Mesenchymal stem cell (in vitro differentiated cells and primary cell): ENCODE measurements around the gene LAPTM5.

ENCODE experiments used
- DNase-seq: peaks from one replicate; pipeline ENCODE4 v3.0.0-alpha.2; 2013
- H2AFZ ChIP-seq: one replicate; pipeline ENCODE4 v1.6.1; 2013; ENCODE audit warnings: low read depth, mild to moderate bottlenecking, control low read depth, inconsistent platforms, low read length, moderate library complexity
- H2AK5ac ChIP-seq: 2 replicates; pipeline ENCODE4 v1.6.1; 2013; ENCODE audit warnings: low read length, moderate library complexity, mild to moderate bottlenecking, inconsistent platforms; ENCODE audit not compliant: severe bottlenecking
- H2BK120ac ChIP-seq: one replicate; pipeline ENCODE4 v1.6.1; 2013; ENCODE audit warnings: low read depth, mild to moderate bottlenecking, inconsistent platforms, low read length, moderate library complexity
- H2BK12ac ChIP-seq, 2 experiments: one replicate each; pipeline ENCODE4 v1.6.1; 2013; ENCODE audit warnings: inconsistent platforms in 2 of 2, low read length in 2 of 2, mild to moderate bottlenecking in 2 of 2, moderate library complexity in 2 of 2, control low read depth in 1 of 2
- H2BK15ac ChIP-seq: one replicate; pipeline ENCODE4 v1.6.1; 2013; ENCODE audit warnings: mild to moderate bottlenecking, low read depth, inconsistent platforms; ENCODE audit not compliant: poor library complexity, severe bottlenecking
- H2BK5ac ChIP-seq: 2 replicates; pipeline ENCODE4 v1.6.1; 2013; ENCODE audit warnings: low read depth, mild to moderate bottlenecking, low read length, control low read depth, inconsistent platforms; ENCODE audit not compliant: poor library complexity, severe bottlenecking
- H3K14ac ChIP-seq, 2 experiments: one replicate each; pipeline ENCODE4 v1.6.1; 2013; ENCODE audit warnings: inconsistent platforms in 2 of 2, low read length in 2 of 2, control low read depth in 1 of 2, mild to moderate bottlenecking in 1 of 2, moderate library complexity in 1 of 2
- H3K18ac ChIP-seq, 2 experiments: one replicate each; pipeline ENCODE4 v1.6.1; 2013; ENCODE audit warnings: inconsistent platforms in 2 of 2, low read length in 2 of 2, control low read depth in 1 of 2, low read depth in 1 of 2, mild to moderate bottlenecking in 1 of 2
- H3K23ac ChIP-seq, 2 experiments: one replicate each; pipeline ENCODE4 v1.6.1; 2013; ENCODE audit warnings: inconsistent platforms in 2 of 2, low read length in 2 of 2, mild to moderate bottlenecking in 2 of 2, moderate library complexity in 2 of 2, control low read depth in 1 of 2
- H3K27ac ChIP-seq: 2 replicates; pipeline ENCODE4 v1.5.1; 2013; ENCODE audit warnings: mild to moderate bottlenecking, moderate library complexity, low read length, control low read depth, inconsistent platforms; ENCODE audit not compliant: poor library complexity, severe bottlenecking
- H3K27me3 ChIP-seq, 2 experiments: 2 replicates each; pipeline versions ENCODE4 v1.6.1 to v1.7.0; 2013; ENCODE audit warnings: low read length in 2 of 2, mild to moderate bottlenecking in 2 of 2, moderate library complexity in 2 of 2, control low read depth in 1 of 2, inconsistent platforms in 1 of 2; ENCODE audit not compliant: control insufficient read depth in 1 of 2, insufficient read depth in 1 of 2
- H3K36me3 ChIP-seq, 2 experiments: 2 replicates each; pipeline versions ENCODE4 v1.6.1 to v1.7.0; 2013; ENCODE audit warnings: low read length in 2 of 2, control low read depth in 1 of 2, inconsistent platforms in 1 of 2, low read depth in 1 of 2, mild to moderate bottlenecking in 1 of 2; ENCODE audit not compliant: insufficient read depth in 2 of 2, control insufficient read depth in 1 of 2
- H3K4ac ChIP-seq, 2 experiments: one replicate each; pipeline ENCODE4 v1.6.1; 2013; ENCODE audit warnings: inconsistent platforms in 2 of 2, low read length in 2 of 2, mild to moderate bottlenecking in 2 of 2, moderate library complexity in 2 of 2, control low read depth in 1 of 2, low read depth in 1 of 2
- H3K4me1 ChIP-seq: 2 replicates; pipeline ENCODE4 v1.6.1; 2013; ENCODE audit warnings: low read depth, low read length, control low read depth; ENCODE audit not compliant: control insufficient read depth, insufficient read depth
- H3K4me2 ChIP-seq: 2 replicates; pipeline ENCODE4 v1.6.1; 2013; ENCODE audit warnings: low read length, mild to moderate bottlenecking, inconsistent platforms; ENCODE audit not compliant: poor library complexity, severe bottlenecking
- H3K4me3 ChIP-seq, 2 experiments: 2 replicates each; pipeline versions ENCODE4 v1.5.1 to v1.7.0; 2013; ENCODE audit warnings: low read length in 2 of 2, mild to moderate bottlenecking in 2 of 2, control low read depth in 1 of 2, low read depth in 1 of 2; ENCODE audit not compliant: insufficient read depth in 1 of 2
- H3K79me1 ChIP-seq: replicated peaks from 2 replicates; pipeline ENCODE4 v1.6.1; 2013; ENCODE audit warnings: mild to moderate bottlenecking, control low read depth, low read length, inconsistent platforms; ENCODE audit not compliant: poor library complexity, severe bottlenecking
- H3K9ac ChIP-seq: 2 replicates; pipeline ENCODE4 v1.7.0; 2013; ENCODE audit warnings: mild to moderate bottlenecking, low read length, moderate library complexity
- H3K9me3 ChIP-seq: 2 replicates; pipeline ENCODE4 v1.7.0; 2013; ENCODE audit warnings: mild to moderate bottlenecking, low read length; ENCODE audit not compliant: control insufficient read depth
- H4K8ac ChIP-seq: one replicate; pipeline ENCODE4 v1.6.1; 2013; ENCODE audit warnings: inconsistent platforms, mild to moderate bottlenecking, low read length, moderate library complexity
- H4K91ac ChIP-seq: one replicate; pipeline ENCODE4 v1.6.1; 2013; ENCODE audit warnings: mild to moderate bottlenecking, low read length, inconsistent platforms
- WGBS: methylation state at CpG from one replicate; pipeline ENCODE4 v1.1.7; 2013; ENCODE audit warnings: mixed read lengths; 5-methylcytosine and 5-hydroxymethylcytosine counted together

The LAPTM5 gene

GRCh38 chr1:30787266-30787665 is 29.7 kb upstream of the LAPTM5 start:
- H2BK12ac ChIP-seq = no peak overlapping the region
- no peak overlapping the region for H2AFZ ChIP-seq
- no peak overlapping the region for H2BK5ac ChIP-seq
- no peak overlapping the region for H3K4me3 ChIP-seq
- no peak overlapping the region for H3K9ac ChIP-seq
- no peak for DNase-seq
- H3K27me3 ChIP-seq = peaks cover 17 to 67% of the 10 kb centered on the region in 2 experiments
- no peak overlapping the region for H4K8ac ChIP-seq
- WGBS = 85% methylated on average over 5 of the region's 5 CpGs
- peak overlapping the region in 1 of 2 experiments; percentile 28 for H3K23ac ChIP-seq
- H3K4me1 ChIP-seq = peaks cover 4% of the 10 kb centered on the region
- no peak overlapping the region for H2AK5ac ChIP-seq
- peaks cover 5% of the 10 kb centered on the region for H3K9me3 ChIP-seq
- no peak overlapping the region for H3K18ac ChIP-seq
- H3K4me2 ChIP-seq = no peak overlapping the region
- no peaks in the 10 kb centered on the region for H3K79me1 ChIP-seq
- H3K36me3 ChIP-seq = no peaks in the 10 kb centered on the region
- H3K27ac ChIP-seq = no peak overlapping the region
- H3K4ac ChIP-seq = no peak overlapping the region
- peak overlapping the region in 1 of 2 experiments; percentile 18 for H3K14ac ChIP-seq
- no peak overlapping the region for H2BK15ac ChIP-seq
- no peak overlapping the region for H4K91ac ChIP-seq
- H2BK120ac ChIP-seq = no peak overlapping the region

GRCh38 chr1:30786264-30786991 is 28.9 kb upstream of the LAPTM5 start:
- Histone ChIP-seq H3K4me1 (peaks cover 4% of the 10 kb centered on the region), H3K23ac (no peak overlapping the region)

DNA sequence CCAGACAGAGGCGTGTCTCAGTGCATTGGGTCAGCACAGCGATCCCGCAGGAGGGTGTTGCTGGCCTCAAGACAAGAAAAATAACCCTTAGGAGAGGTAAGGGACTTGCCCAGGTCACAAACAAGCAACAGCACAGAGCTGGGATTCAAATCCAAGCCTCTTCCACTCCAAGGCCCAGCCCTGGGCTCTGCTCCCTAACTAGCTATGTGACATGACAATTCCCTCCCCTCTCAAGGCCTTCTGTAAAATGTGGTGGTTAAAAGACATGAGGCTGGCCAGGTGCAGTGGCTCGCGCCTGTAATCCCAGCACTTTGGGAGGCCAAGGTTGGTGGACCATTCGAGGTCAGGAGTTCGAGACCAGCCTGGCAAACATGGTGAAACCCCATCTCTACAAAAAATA is 28.1 kb upstream of the LAPTM5 start:
- no peak overlapping the region for H2BK12ac ChIP-seq
- H2BK15ac ChIP-seq = no peak overlapping the region
- H3K23ac ChIP-seq = no peak overlapping the region
- no peaks in the 10 kb centered on the region for H3K79me1 ChIP-seq
- peaks cover 6 to 62% of the 10 kb centered on the region in 2 experiments for H3K27me3 ChIP-seq
- H3K14ac ChIP-seq = no peak overlapping the region
- no peak overlapping the region for H2AFZ ChIP-seq
- H3K4ac ChIP-seq = no peak overlapping the region
- H4K8ac ChIP-seq = no peak overlapping the region
- H3K4me3 ChIP-seq = no peak overlapping the region
- no peak for DNase-seq
- no peak overlapping the region for H3K18ac ChIP-seq
- no peak overlapping the region for H2BK120ac ChIP-seq
- H2BK5ac ChIP-seq = no peak overlapping the region
- no peaks in the 10 kb centered on the region for H3K36me3 ChIP-seq
- H3K4me1 ChIP-seq = peaks cover 4% of the 10 kb centered on the region
- WGBS = 89% methylated on average over 3 of the region's 7 CpGs
- no peak overlapping the region for H4K91ac ChIP-seq
- H3K9ac ChIP-seq = no peak overlapping the region
- no peak overlapping the region for H2AK5ac ChIP-seq
- no peaks in the 10 kb centered on the region for H3K9me3 ChIP-seq
- H3K4me2 ChIP-seq = no peak overlapping the region
- no peak overlapping the region for H3K27ac ChIP-seq

More at GRCh38 chr1:30786264-30786991, 28.9 kb upstream of the LAPTM5 start:
- Histone ChIP-seq H3K4me3 (no peak overlapping the region), H3K18ac (no peak overlapping the region), H3K27ac (no peak overlapping the region), H4K91ac (no peak overlapping the region), H4K8ac (no peak overlapping the region), H3K79me1 (no peaks in the 10 kb centered on the region), H3K9me3 (no peaks in the 10 kb centered on the region), H2BK15ac (no peak overlapping the region), H3K4me2 (no peak overlapping the region), H2BK120ac (no peak overlapping the region), H2AK5ac (no peak overlapping the region), H3K27me3 (peaks cover 8 to 65% of the 10 kb centered on the region in 2 experiments), H3K9ac (no peak overlapping the region), H3K36me3 (no peaks in the 10 kb centered on the region), H2AFZ (no peak overlapping the region), H2BK5ac (no peak overlapping the region), H3K4ac (no peak overlapping the region), H2BK12ac (no peak overlapping the region), H3K14ac (no peak overlapping the region)
- DNase-seq = no peak
- 58% methylated on average over 13 of the region's 13 CpGs for WGBS

DNA sequence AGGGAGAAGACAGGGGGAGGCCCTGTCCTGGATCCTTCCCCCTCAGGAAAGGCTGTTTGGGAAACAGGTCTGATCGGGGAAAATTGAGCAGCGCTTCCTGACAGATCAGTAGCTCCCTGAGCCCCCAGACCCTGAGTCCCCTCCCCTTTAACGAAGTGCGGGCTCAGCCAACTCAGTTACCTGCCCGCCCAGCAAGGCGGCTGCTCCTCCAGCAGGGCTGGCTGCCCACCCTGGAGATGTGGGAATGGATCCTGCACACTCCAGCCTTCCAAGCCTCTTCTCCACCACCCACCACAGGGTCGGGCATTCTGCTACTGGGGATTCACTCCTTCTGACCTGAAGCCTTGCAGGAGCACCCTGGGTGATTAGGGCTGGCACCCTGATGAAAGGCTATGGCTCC is 27.6 kb upstream of the LAPTM5 start:
- no peak overlapping the region for H2BK15ac ChIP-seq
- H3K9ac ChIP-seq = no peak overlapping the region
- H3K14ac ChIP-seq = no peak overlapping the region
- H2BK120ac ChIP-seq = no peak overlapping the region
- no peak for DNase-seq
- WGBS = 82% methylated on average over 7 of the region's 7 CpGs
- H3K79me1 ChIP-seq = no peaks in the 10 kb centered on the region
- no peak overlapping the region for H3K4ac ChIP-seq
- peak overlapping the region in 1 of 2 experiments; percentile 15 for H2BK12ac ChIP-seq
- H3K4me1 ChIP-seq = peaks cover 4% of the 10 kb centered on the region
- peaks cover 10 to 64% of the 10 kb centered on the region in 2 experiments for H3K27me3 ChIP-seq
- H4K91ac ChIP-seq = no peak overlapping the region
- H3K4me2 ChIP-seq = no peak overlapping the region
- H3K27ac ChIP-seq = no peak overlapping the region
- H2AK5ac ChIP-seq = no peak overlapping the region
- no peak overlapping the region for H2BK5ac ChIP-seq
- no peak overlapping the region for H3K23ac ChIP-seq
- H3K36me3 ChIP-seq = no peaks in the 10 kb centered on the region
- H3K18ac ChIP-seq = no peak overlapping the region
- no peak overlapping the region for H4K8ac ChIP-seq
- no peak overlapping the region for H2AFZ ChIP-seq
- H3K9me3 ChIP-seq = no peaks in the 10 kb centered on the region
- H3K4me3 ChIP-seq = no peak overlapping the region
